Parathyroid adenoma (tissue), 2 donors: ENCODE measurements around the gene SLCO2A1.

Source experiments
- H2AFZ ChIP-seq: fragments of 300-600 bp; sonication (generic); one replicate; pipeline ENCODE4 v1.7.0; 2017; ENCODE audit warnings: antibody characterized with exemption, mild to moderate bottlenecking
- H3K27ac ChIP-seq: fragments of 300-600 bp; sonication (generic); one replicate; pipeline ENCODE4 v1.7.0; 2017
- H3K27me3 ChIP-seq: fragments of 300-600 bp; sonication (generic); one replicate; pipeline ENCODE4 v1.7.0; 2017; ENCODE audit warnings: low read length; ENCODE audit not compliant: control insufficient read depth, insufficient read depth
- H3K36me3 ChIP-seq: fragments of 300-600 bp; sonication (generic); one replicate; pipeline ENCODE4 v1.7.0; 2017; ENCODE audit warnings: low read length; ENCODE audit not compliant: control insufficient read depth, insufficient read depth
- H3K4me1 ChIP-seq: fragments of 300-600 bp; sonication (generic); one replicate; pipeline ENCODE4 v1.7.0; 2017; ENCODE audit warnings: control low read depth
- H3K4me2 ChIP-seq: fragments of 300-600 bp; sonication (generic); one replicate; pipeline ENCODE4 v1.7.0; 2017; ENCODE audit warnings: low read length
- H3K4me3 ChIP-seq: fragments of 300-600 bp; sonication (generic); one replicate; pipeline ENCODE4 v1.7.0; 2017; ENCODE audit warnings: low read depth, low read length
- H3K79me2 ChIP-seq: fragments of 300-600 bp; sonication (generic); one replicate; pipeline ENCODE4 v1.7.0; 2017; ENCODE audit warnings: control low read depth
- H3K9ac ChIP-seq: fragments of 300-600 bp; sonication (generic); one replicate; pipeline ENCODE4 v1.7.0; 2017; ENCODE audit warnings: mild to moderate bottlenecking
- H3K9me3 ChIP-seq: fragments of 300-600 bp; sonication (generic); one replicate; pipeline ENCODE4 v1.7.0; 2017; ENCODE audit warnings: low read length; ENCODE audit not compliant: control insufficient read depth
- TF ChIP-seq, protein P1 (sequence below): fragments of 300-600 bp; sonication (generic); IDR thresholded peaks from one replicate; pipeline ENCODE4 v1.7.0; 2017; ENCODE audit warnings: antibody characterized with exemption, mild to moderate bottlenecking
- donor health status: primary hyperparathyroidism.

The SLCO2A1 gene

DNA sequence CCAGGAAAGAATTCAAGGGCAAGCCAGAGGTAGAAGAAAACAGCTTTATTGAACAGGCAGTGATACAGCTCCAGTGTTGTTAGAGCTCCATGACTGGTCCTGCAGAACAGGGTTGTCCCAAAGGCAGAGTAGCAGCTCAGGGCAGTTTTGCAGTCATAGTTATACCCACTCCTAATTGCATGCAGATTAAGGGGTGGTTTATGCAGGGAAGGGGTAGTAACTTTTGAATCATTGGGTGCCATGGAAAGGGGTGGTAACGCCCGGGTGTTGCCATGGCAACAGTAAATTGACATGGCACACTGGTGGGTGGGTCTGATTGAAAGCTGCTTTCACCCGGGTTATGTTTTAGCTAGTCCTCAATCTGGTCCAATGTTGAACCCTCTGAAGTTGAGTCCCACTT, 124.3 kb downstream of the SLCO2A1 start:
- Histone ChIP-seq H3K9ac (no peak overlapping the region), H3K4me1 (no peaks in the 10 kb centered on the region), H3K4me3 (no peak overlapping the region), H3K27me3 (no peaks in the 10 kb centered on the region), H3K4me2 (no peak overlapping the region), H2AFZ (no peak overlapping the region), H3K27ac (no peak overlapping the region), H3K79me2 (no peaks in the 10 kb centered on the region), H3K36me3 (no peaks in the 10 kb centered on the region), H3K9me3 (no peaks in the 10 kb centered on the region)
- TF ChIP-seq, protein P1, sequence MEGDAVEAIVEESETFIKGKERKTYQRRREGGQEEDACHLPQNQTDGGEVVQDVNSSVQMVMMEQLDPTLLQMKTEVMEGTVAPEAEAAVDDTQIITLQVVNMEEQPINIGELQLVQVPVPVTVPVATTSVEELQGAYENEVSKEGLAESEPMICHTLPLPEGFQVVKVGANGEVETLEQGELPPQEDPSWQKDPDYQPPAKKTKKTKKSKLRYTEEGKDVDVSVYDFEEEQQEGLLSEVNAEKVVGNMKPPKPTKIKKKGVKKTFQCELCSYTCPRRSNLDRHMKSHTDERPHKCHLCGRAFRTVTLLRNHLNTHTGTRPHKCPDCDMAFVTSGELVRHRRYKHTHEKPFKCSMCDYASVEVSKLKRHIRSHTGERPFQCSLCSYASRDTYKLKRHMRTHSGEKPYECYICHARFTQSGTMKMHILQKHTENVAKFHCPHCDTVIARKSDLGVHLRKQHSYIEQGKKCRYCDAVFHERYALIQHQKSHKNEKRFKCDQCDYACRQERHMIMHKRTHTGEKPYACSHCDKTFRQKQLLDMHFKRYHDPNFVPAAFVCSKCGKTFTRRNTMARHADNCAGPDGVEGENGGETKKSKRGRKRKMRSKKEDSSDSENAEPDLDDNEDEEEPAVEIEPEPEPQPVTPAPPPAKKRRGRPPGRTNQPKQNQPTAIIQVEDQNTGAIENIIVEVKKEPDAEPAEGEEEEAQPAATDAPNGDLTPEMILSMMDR = no peak

DNA sequence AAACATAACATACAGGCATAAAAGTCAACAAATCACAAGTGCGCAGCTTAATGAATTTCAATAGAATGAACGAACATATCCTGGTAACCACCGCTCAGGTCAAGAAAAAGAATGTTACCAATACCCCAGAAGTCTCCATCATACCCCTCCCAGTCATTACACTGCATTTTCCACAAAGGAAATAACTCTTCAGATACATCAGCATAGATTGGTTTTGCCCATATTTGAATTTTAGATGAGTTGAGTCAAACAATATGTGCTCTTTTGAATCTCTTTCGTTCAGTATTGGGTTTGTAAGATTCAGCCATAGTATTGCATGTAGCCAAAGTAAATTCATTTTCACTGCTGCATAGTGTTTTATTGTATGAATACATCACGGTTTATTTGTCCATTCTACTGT, 127.9 kb downstream of the SLCO2A1 start:
- H3K4me3 ChIP-seq = no peak overlapping the region
- no peak overlapping the region for H3K4me2 ChIP-seq
- no peaks in the 10 kb centered on the region for H3K79me2 ChIP-seq
- H3K36me3 ChIP-seq = no peaks in the 10 kb centered on the region
- no peaks in the 10 kb centered on the region for H3K4me1 ChIP-seq
- H3K9me3 ChIP-seq = no peaks in the 10 kb centered on the region
- H3K27ac ChIP-seq = no peak overlapping the region
- no peaks in the 10 kb centered on the region for H3K27me3 ChIP-seq
- no peak overlapping the region for H2AFZ ChIP-seq
- H3K9ac ChIP-seq = no peak overlapping the region
- TF ChIP-seq, protein P1 = no peak

DNA sequence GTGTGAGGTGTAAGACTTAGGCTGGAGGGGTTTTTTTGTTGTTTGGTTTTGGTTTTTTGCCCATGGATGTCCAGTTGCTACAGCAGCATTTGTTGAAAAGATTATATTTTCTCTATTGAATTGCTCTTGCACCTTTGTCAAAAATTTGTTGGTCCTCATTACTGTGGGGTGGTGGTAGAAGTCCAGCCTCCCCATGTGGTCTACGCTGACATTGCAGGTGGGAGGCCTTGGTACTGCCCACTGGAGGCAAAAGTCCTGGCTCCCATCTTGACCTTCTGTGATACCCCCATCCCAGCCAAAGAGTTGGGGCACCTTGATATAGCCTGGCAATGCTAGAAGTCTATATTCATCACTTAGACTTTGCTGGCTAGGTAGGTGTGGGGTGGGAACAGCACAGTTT, 128.6 kb downstream of the SLCO2A1 start:
- Histone ChIP-seq H3K79me2 (no peaks in the 10 kb centered on the region), H3K4me2 (no peak overlapping the region), H3K27me3 (no peaks in the 10 kb centered on the region), H3K36me3 (no peaks in the 10 kb centered on the region), H2AFZ (no peak overlapping the region), H3K4me3 (no peak overlapping the region), H3K9me3 (no peaks in the 10 kb centered on the region), H3K4me1 (peaks cover 5% of the 10 kb centered on the region), H3K9ac (no peak overlapping the region), H3K27ac (no peak overlapping the region)
- TF ChIP-seq, protein P1 = peak; percentile 35

DNA sequence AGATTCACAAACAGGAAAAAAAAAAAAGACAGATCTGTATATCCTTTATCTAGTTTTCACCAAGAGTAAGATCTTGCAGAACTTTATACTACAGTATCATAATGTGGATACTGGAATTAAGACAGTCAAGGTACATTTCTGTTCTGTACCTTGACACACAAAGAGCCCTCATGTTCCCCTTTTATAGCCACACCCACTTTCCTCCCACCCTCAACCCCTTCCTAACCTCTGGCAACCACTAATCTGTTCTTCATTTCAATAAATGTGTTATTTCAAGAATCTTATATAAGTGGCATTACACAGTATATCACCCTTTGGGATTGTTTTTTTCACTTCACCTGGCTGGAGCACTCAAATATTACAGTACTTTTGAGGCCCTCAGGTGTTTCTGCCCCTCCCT, 130.4 kb downstream of the SLCO2A1 start:
- no peaks in the 10 kb centered on the region for H3K27me3 ChIP-seq
- no peak overlapping the region for H3K4me3 ChIP-seq
- H3K36me3 ChIP-seq = no peaks in the 10 kb centered on the region
- H3K4me1 ChIP-seq = peaks cover 5% of the 10 kb centered on the region
- H3K4me2 ChIP-seq = no peak overlapping the region
- H3K79me2 ChIP-seq = no peaks in the 10 kb centered on the region
- H2AFZ ChIP-seq = no peak overlapping the region
- H3K9me3 ChIP-seq = no peaks in the 10 kb centered on the region
- no peak overlapping the region for H3K9ac ChIP-seq
- H3K27ac ChIP-seq = no peak overlapping the region
- TF ChIP-seq, protein P1 = no peak

DNA sequence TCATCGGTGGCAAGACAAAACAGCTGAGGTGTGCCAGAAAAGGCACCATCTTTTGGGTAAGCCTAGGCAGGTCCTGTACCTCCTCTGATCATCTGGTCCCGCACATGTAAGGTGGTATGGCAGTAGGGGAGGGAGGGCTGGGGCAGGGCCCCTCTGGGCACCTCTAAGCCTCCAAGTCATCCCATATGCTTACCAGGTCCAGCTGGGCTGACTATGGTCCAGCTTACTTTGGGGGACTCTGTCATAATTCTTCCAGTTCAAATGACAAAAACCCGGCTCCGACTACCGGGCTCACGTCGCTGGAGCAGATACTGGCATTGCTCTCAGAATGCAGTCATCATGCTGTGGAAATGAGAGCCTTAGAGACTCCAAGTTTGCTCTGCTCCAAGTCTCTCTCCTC, 132.2 kb downstream of the SLCO2A1 start:
- Histone ChIP-seq H3K36me3 (no peaks in the 10 kb centered on the region), H3K4me1 (peaks cover 16% of the 10 kb centered on the region), H3K27me3 (no peaks in the 10 kb centered on the region), H3K9ac (no peak overlapping the region), H3K27ac (no peak overlapping the region), H2AFZ (no peak overlapping the region), H3K9me3 (no peaks in the 10 kb centered on the region), H3K4me3 (no peak overlapping the region), H3K79me2 (no peaks in the 10 kb centered on the region), H3K4me2 (no peak overlapping the region)
- TF ChIP-seq, protein P1 = no peak
